Stomach (tissue), 9 donors: ENCODE data around the gene HK1. TPM values are rescaled to one million over a fixed set of nuclear protein-coding genes. Genes with fewer than 3 reads are reported as not detected.

Experiments used
- DNase-seq, 2 donors: peaks; one replicate each; pipeline versions ENCODE4 v3.0.0 to v3.0.0-alpha.2; 2013 to 2019
- H3K27ac ChIP-seq, 5 donors: fragments of 200-600 bp in 4 of 5; sonication (generic) in 4 of 5; one replicate each; pipeline ENCODE4 v1.5.1; 2013 to 2019; ENCODE audit warnings: mild to moderate bottlenecking in 1 of 5, moderate library complexity in 1 of 5
- H3K27me3 ChIP-seq, 3 donors: fragments of 200-600 bp; sonication (generic); one replicate each; pipeline ENCODE4 v1.5.1; 2017 to 2019; ENCODE audit warnings: mixed run types in 1 of 3
- H3K36me3 ChIP-seq, 4 donors: fragments of 200-600 bp; sonication (generic); 1 replicate in 3 of 4; 2 replicates in 1 of 4; pipeline ENCODE4 v1.5.1; 2016 to 2019
- H3K4me1 ChIP-seq, 4 donors: fragments of 200-600 bp; sonication (generic); one replicate each; pipeline ENCODE4 v1.5.1; 2016 to 2019
- H3K4me3 ChIP-seq, 4 donors: fragments of 200-600 bp; sonication (generic) in 3 of 4; one replicate each; pipeline ENCODE4 v1.5.1; 2016 to 2019; ENCODE audit warnings: mild to moderate bottlenecking in 1 of 4
- H3K9me3 ChIP-seq, 4 donors: fragments of 200-600 bp; sonication (generic); one replicate each; pipeline ENCODE4 v1.5.1; 2016 to 2019
- CTCF ChIP-seq, 7 experiments: fragments of 450-650 bp in 4 of 7; fragments of 200-600 bp in 3 of 7; sonication (generic) in 3 of 7; IDR thresholded peaks; one replicate each; pipeline ENCODE4 v1.5.1; 2016 to 2019; ENCODE audit warnings: antibody characterized with exemption in 7 of 7, control low read depth in 2 of 7, mild to moderate bottlenecking in 1 of 7
- EP300 ChIP-seq: sonication (generic); formaldehyde crosslinking; IDR thresholded peaks from one replicate; pipeline ENCODE4 v1.6.1; 2017; ENCODE audit warnings: antibody characterized with exemption
- POLR2A ChIP-seq, 4 donors: fragments of 450-650 bp; IDR thresholded peaks; one replicate each; pipeline ENCODE4 v1.6.1; 2016; ENCODE audit warnings: antibody characterized with exemption in 4 of 4, control low read depth in 2 of 4, mild to moderate bottlenecking in 1 of 4, moderate library complexity in 1 of 4
- POLR2AphosphoS5 ChIP-seq, 3 donors: sonication (generic); formaldehyde crosslinking; IDR thresholded peaks; one replicate each; pipeline ENCODE4 v1.6.1; 2016; ENCODE audit warnings: antibody characterized with exemption in 3 of 3
- WGBS, 5 donors: extraction: QIAGEN DNeasy Blood & Tissue Kit in 3 of 5; methylation state at CpG; one replicate each; pipeline versions ENCODE4 v1.1.5 to v1.1.7; 2013 to 2018; 5-methylcytosine and 5-hydroxymethylcytosine counted together
- intact Hi-C: fragments of 100-400 bp; cut with DNase I; formaldehyde crosslinking; loops from one replicate; pipeline ENCODE4 v1.15.1; 2023; ENCODE audit warnings: low total_unique reads
- polyA plus RNA-seq, 3 donors: library from polyadenylated mRNA; stranded (reverse); fragments of 200-250 nt; gene quantifications; one replicate each; pipeline ENCODE4 v1.2.3, GENCODE V29; 2013
- total RNA-seq, 5 donors: library from RNA; depleted of rRNA; stranded (reverse); fragments of >200 nt; gene quantifications; one replicate each; pipeline versions ENCODE4 v1.1.0 to v1.2.3, GENCODE V29; 2014 to 2016
- donor health status: healthy with polysubstance abuse.
- donor health status: Bipolar disorder and iron deficiency.
- donor health status: healthy.

Gene HK1
- total and polyA plus RNA-seq, 8 donors = 32.7 to 60.9 (median 50.8) TPM

GRCh38 chr10:69406816-69407580 is 128.7 kb downstream of the HK1 start:
- no peak for DNase-seq
- intact Hi-C loops = no loop called here
- H3K36me3 ChIP-seq = peaks cover 8 to 40% (median 30%) of the 10 kb centered on the region in 4 donors
- no peaks in the 10 kb centered on the region for H3K27me3 ChIP-seq
- TF ChIP-seq CTCF (IDR thresholded peaks at IDR 0.05) (no peak), POLR2AphosphoS5 (IDR thresholded peaks at IDR 0.05) (no peak), EP300 (no peak), POLR2A (IDR thresholded peaks at IDR 0.05) (no peak)
- H3K4me1 ChIP-seq = peaks cover 19 to 71% (median 44%) of the 10 kb centered on the region in 4 donors
- no peak overlapping the region for H3K4me3 ChIP-seq
- no peaks in the 10 kb centered on the region for H3K9me3 ChIP-seq
- WGBS, 5 donors = 62 to 71% (median 70%) methylated on average over 5 to 6 of the region's 6 CpGs
- H3K27ac ChIP-seq = peak overlapping the region in 4 of 5 donors; percentile 65 to 95 (median 90)

- DNase-seq = peak in 1 of 2 donors; percentile 65
- TF ChIP-seq POLR2AphosphoS5 (IDR thresholded peaks at IDR 0.05) = no peak
- no peak for TF ChIP-seq CTCF (IDR thresholded peaks at IDR 0.05)
- no peak for TF ChIP-seq POLR2A (IDR thresholded peaks at IDR 0.05)
- TF ChIP-seq EP300 = no peak
- Histone ChIP-seq H3K4me1 (peaks cover 19 to 68% (median 42%) of the 10 kb centered on the region in 4 donors), H3K27me3 (no peaks in the 10 kb centered on the region), H3K36me3 (peaks cover 4 to 32% (median 23%) of the 10 kb centered on the region in 4 donors), H3K4me3 (peak overlapping the region in 2 of 4 donors; percentile 5 to 17), H3K27ac (peak overlapping the region in 4 of 5 donors; percentile 85 to 95 (median 94)), H3K9me3 (no peaks in the 10 kb centered on the region)
- intact Hi-C loops = no loop called here
- 68 to 75% (median 72%) methylated on average over 8 to 14 of the region's 14 CpGs for WGBS, 5 donors
Observed at GRCh38 chr10:69407621-69408301, 129.5 kb downstream of the HK1 start.

- H3K4me1 ChIP-seq = peaks cover 19 to 68% (median 44%) of the 10 kb centered on the region in 4 donors
Observed at GRCh38 chr10:69408318-69409175, 130.3 kb downstream of the HK1 start.

More at GRCh38 chr10:69408318-69409175, 130.3 kb downstream of the HK1 start:
- intact Hi-C loops = no loop called here
- Histone ChIP-seq H3K36me3 (peaks cover 0 to 25% (median 18%) of the 10 kb centered on the region in 4 donors), H3K27me3 (no peaks in the 10 kb centered on the region), H3K4me3 (peak overlapping the region; percentile 26 to 41 (median 33)), H3K9me3 (no peaks in the 10 kb centered on the region), H3K27ac (peak overlapping the region; percentile 80 to 95 (median 92))
- WGBS, 5 donors = 3 to 5% (median 4%) methylated on average over 34 to 58 of the region's 64 CpGs
- DNase-seq = peak; percentile 97
- TF ChIP-seq EP300 = no peak
- peak; percentile 80 to 89 (median 80) for TF ChIP-seq POLR2AphosphoS5 (IDR thresholded peaks at IDR 0.05)
- TF ChIP-seq CTCF (IDR thresholded peaks at IDR 0.05) = peak in 5 of 7 experiments; percentile 45 to 95 (median 73)
